ENCODE data around the gene PAEP.

DNA sequence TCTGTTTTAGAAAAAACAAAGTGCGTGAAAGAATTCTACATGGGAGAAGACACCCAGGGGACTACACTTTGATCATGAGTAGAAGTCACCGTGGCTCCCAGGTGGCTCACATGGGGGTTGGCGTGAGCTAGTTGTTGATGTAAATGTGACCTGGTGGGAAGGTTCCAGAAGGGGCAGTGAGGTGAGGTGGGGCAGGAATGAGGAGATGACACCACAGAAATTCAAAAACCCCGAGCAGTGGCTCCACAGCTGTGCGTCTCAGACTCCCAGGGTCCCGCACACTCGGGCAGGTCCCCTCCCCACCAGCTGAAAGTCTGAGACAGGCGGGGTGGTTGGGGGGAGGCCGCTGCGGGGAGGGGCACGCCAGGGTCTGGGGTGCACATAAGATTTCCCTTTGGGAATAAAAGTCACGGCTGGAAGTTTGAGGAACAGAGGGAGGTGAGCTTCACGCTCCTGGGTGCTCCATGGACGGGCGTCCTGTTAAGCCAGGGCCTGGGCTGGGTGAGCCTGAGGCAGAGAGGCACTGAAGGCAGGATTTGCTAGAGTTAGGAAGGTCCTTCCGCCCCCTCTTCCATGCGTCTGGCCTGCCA, 47.9 kb downstream of the PAEP start:
- TF ChIP-seq, protein P1, sequence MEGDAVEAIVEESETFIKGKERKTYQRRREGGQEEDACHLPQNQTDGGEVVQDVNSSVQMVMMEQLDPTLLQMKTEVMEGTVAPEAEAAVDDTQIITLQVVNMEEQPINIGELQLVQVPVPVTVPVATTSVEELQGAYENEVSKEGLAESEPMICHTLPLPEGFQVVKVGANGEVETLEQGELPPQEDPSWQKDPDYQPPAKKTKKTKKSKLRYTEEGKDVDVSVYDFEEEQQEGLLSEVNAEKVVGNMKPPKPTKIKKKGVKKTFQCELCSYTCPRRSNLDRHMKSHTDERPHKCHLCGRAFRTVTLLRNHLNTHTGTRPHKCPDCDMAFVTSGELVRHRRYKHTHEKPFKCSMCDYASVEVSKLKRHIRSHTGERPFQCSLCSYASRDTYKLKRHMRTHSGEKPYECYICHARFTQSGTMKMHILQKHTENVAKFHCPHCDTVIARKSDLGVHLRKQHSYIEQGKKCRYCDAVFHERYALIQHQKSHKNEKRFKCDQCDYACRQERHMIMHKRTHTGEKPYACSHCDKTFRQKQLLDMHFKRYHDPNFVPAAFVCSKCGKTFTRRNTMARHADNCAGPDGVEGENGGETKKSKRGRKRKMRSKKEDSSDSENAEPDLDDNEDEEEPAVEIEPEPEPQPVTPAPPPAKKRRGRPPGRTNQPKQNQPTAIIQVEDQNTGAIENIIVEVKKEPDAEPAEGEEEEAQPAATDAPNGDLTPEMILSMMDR (IDR thresholded peaks at IDR 0.05), result no peak
- no peak for TF ChIP-seq POLR2A (IDR thresholded peaks at IDR 0.05)

Data from uterus (tissue), 2 donors.